ENCODE data around the gene DENND6B. TPM values are rescaled to one million over a fixed set of nuclear protein-coding genes. Genes with fewer than 3 reads are reported as not detected.

The DENND6B gene
- total and polyA plus RNA-seq, 5 experiments from 2014 or later, result 0.53 to 9.1 (median 1.1) TPM

GRCh38 chr22:50356186-50356585 lies 29.4 kb upstream of the DENND6B start:
- peaks cover 12 to 31% (median 29%) of the 10 kb centered on the region in 4 donors for H3K4me1 Mint-ChIP-seq
- H3K4me3 Mint-ChIP-seq, result no peak overlapping the region
- peaks cover 4 to 64% (median 16%) of the 10 kb centered on the region in 3 donors for H3K36me3 Mint-ChIP-seq
- ATAC-seq, result no peak
- no peak for DNase-seq
- POLR2A ChIA-PET, result interaction anchor here (0.7 kb wide), 1 partner anchor 121 kb away, joined by 3 read pairs; no protein-coding TSS in a partner anchor
- H3K27me3 Mint-ChIP-seq, result no peaks in the 10 kb centered on the region
- peak overlapping the region in 5 of 10 donors; percentile 4 to 63 (median 23) for H3K27ac Mint-ChIP-seq
- no peaks in the 10 kb centered on the region for H3K9me3 Mint-ChIP-seq

- no peaks in the 10 kb centered on the region for H3K9me3 Mint-ChIP-seq
- H3K27ac Mint-ChIP-seq, result no peak overlapping the region
- ATAC-seq (no peak), DNase-seq (no peak)
- peaks cover 0 to 30% (median 2%) of the 10 kb centered on the region in 3 donors for H3K36me3 Mint-ChIP-seq
- H3K4me3 Mint-ChIP-seq, result no peak overlapping the region
- no peaks in the 10 kb centered on the region for H3K27me3 Mint-ChIP-seq
- POLR2A ChIA-PET, result no interaction called here
- H3K4me1 Mint-ChIP-seq, result peaks cover 0 to 3% (median 0%) of the 10 kb centered on the region in 4 donors
Measured at GRCh38 chr22:50348058-50348457, 21.2 kb upstream of the DENND6B start.

- ATAC-seq (no peak), DNase-seq (no peak)
- Mint-ChIP-seq H3K36me3 (peaks cover 0 to 21% (median 2%) of the 10 kb centered on the region in 3 donors), H3K27me3 (no peaks in the 10 kb centered on the region), H3K9me3 (no peaks in the 10 kb centered on the region), H3K27ac (no peak overlapping the region), H3K4me3 (no peak overlapping the region), H3K4me1 (peaks cover 0 to 5% (median 2%) of the 10 kb centered on the region in 4 donors)
- POLR2A ChIA-PET, result no interaction called here
Measured at GRCh38 chr22:50347157-50347556, 20.3 kb upstream of the DENND6B start.

- ATAC-seq (no peak), DNase-seq (no peak)
- no peaks in the 10 kb centered on the region for H3K27me3 Mint-ChIP-seq
- H3K36me3 Mint-ChIP-seq, result peaks cover 0 to 14% (median 2%) of the 10 kb centered on the region in 3 donors
- H3K9me3 Mint-ChIP-seq, result no peaks in the 10 kb centered on the region
- peaks cover 0 to 7% (median 4%) of the 10 kb centered on the region in 4 donors for H3K4me1 Mint-ChIP-seq
- no peak overlapping the region for H3K27ac Mint-ChIP-seq
- H3K4me3 Mint-ChIP-seq, result peak overlapping the region in 1 of 10 donors; percentile 65
- POLR2A ChIA-PET, result interaction anchor here (0.6 kb wide), 1 partner anchor 102 kb away, joined by 4 read pairs; the partner anchor contains the start of gene TUBGCP6
Measured at GRCh38 chr22:50346470-50346869, 19.7 kb upstream of the DENND6B start.

GRCh38 chr22:50343541-50343935 lies 16.7 kb upstream of the DENND6B start:
- peaks cover 0 to 12% (median 5%) of the 10 kb centered on the region in 4 donors for H3K4me1 Mint-ChIP-seq
- peak in 1 of 2 donors; percentile 24 for ATAC-seq
- peak overlapping the region in 4 of 10 donors; percentile 62 to 83 (median 70) for H3K27ac Mint-ChIP-seq
- POLR2A ChIA-PET, result interaction anchor here (0.6 to 1.0 kb wide), 3 partner anchors 179 to 204 kb away, joined by 3 read pairs; no protein-coding TSS in a partner anchor
- no peaks in the 10 kb centered on the region for H3K9me3 Mint-ChIP-seq
- peak overlapping the region in 7 of 10 donors; percentile 34 to 87 (median 69) for H3K4me3 Mint-ChIP-seq
- DNase-seq, result peak in 1 of 10 donors; percentile 26
- peaks cover 0 to 4% (median 0%) of the 10 kb centered on the region in 3 donors for H3K36me3 Mint-ChIP-seq
- H3K27me3 Mint-ChIP-seq, result no peaks in the 10 kb centered on the region

- POLR2A ChIA-PET, result interaction anchor here (0.6 to 2.5 kb wide), 15 partner anchors 10 to 278 kb away, joined by 3 to 13 read pairs (median 3); partner anchors contain the start of genes HDAC10, SCO2, TUBGCP6 and TYMP
- no peaks in the 10 kb centered on the region for H3K9me3 Mint-ChIP-seq
- H3K36me3 Mint-ChIP-seq, result peaks cover 0 to 4% (median 0%) of the 10 kb centered on the region in 3 donors
- H3K4me1 Mint-ChIP-seq, result peaks cover 0 to 12% (median 5%) of the 10 kb centered on the region in 4 donors
- ATAC-seq (peak; percentile 82 to 83), DNase-seq (peak; percentile 76 to 98 (median 89))
- no peaks in the 10 kb centered on the region for H3K27me3 Mint-ChIP-seq
- H3K27ac Mint-ChIP-seq, result peak within 1 kb of the TSS; percentile 74 to 96 (median 94)
- H3K4me3 Mint-ChIP-seq, result peak within 1 kb of the TSS; percentile 72 to 92 (median 88)
Measured at GRCh38 chr22:50342651-50343540, 16.1 kb upstream of the DENND6B start, which contains the start of gene PPP6R2. TSS of gene PPP6R2 (plus strand) at chr22:50343327. CDS start at chr22:50393909, 50,582 bp downstream.

- ATAC-seq, result peak; percentile 61 to 63
- peak overlapping the region; percentile 72 to 92 (median 88) for H3K4me3 Mint-ChIP-seq
- peaks cover 0 to 4% (median 0%) of the 10 kb centered on the region in 3 donors for H3K36me3 Mint-ChIP-seq
- POLR2A ChIA-PET, result interaction anchor here (0.6 to 2.5 kb wide), 15 partner anchors 9 to 279 kb away, joined by 3 to 13 read pairs (median 3); partner anchors contain the start of genes HDAC10, SCO2, TUBGCP6 and TYMP
- H3K9me3 Mint-ChIP-seq, result no peaks in the 10 kb centered on the region
- peak overlapping the region; percentile 74 to 96 (median 94) for H3K27ac Mint-ChIP-seq
- H3K27me3 Mint-ChIP-seq, result no peaks in the 10 kb centered on the region
- H3K4me1 Mint-ChIP-seq, result peaks cover 0 to 12% (median 5%) of the 10 kb centered on the region in 4 donors
- peak; percentile 72 to 93 (median 87) for DNase-seq
Measured at GRCh38 chr22:50341977-50342650, 15.3 kb upstream of the DENND6B start.

GRCh38 chr22:50339945-50340879 lies 13.4 kb upstream of the DENND6B start:
- DNase-seq (no peak), ATAC-seq (no peak)
- H3K27ac Mint-ChIP-seq, result no peak overlapping the region
- POLR2A ChIA-PET, result interaction anchor here (2.2 to 2.5 kb wide), 2 partner anchors 89 to 96 kb away, joined by 12 to 13 read pairs; partner anchors contain the start of genes HDAC10 and TUBGCP6
- H3K9me3 Mint-ChIP-seq, result no peaks in the 10 kb centered on the region
- no peak overlapping the region for H3K4me3 Mint-ChIP-seq
- peaks cover 0 to 12% (median 5%) of the 10 kb centered on the region in 4 donors for H3K4me1 Mint-ChIP-seq
- H3K36me3 Mint-ChIP-seq, result no peaks in the 10 kb centered on the region
- H3K27me3 Mint-ChIP-seq, result no peaks in the 10 kb centered on the region

GRCh38 chr22:50338860-50339462 lies 12.1 kb upstream of the DENND6B start:
- DNase-seq, result no peak
- POLR2A ChIA-PET, result no interaction called here
- Mint-ChIP-seq H3K36me3 (no peaks in the 10 kb centered on the region), H3K4me1 (peaks cover 0 to 12% (median 5%) of the 10 kb centered on the region in 4 donors), H3K4me3 (no peak overlapping the region), H3K9me3 (no peaks in the 10 kb centered on the region), H3K27ac (no peak overlapping the region), H3K27me3 (no peaks in the 10 kb centered on the region)
- no peak for ATAC-seq

GRCh38 chr22:50338042-50338573 lies 11.3 kb upstream of the DENND6B start:
- no peaks in the 10 kb centered on the region for H3K27me3 Mint-ChIP-seq
- peaks cover 0 to 12% (median 5%) of the 10 kb centered on the region in 4 donors for H3K4me1 Mint-ChIP-seq
- no peaks in the 10 kb centered on the region for H3K36me3 Mint-ChIP-seq
- H3K9me3 Mint-ChIP-seq, result no peaks in the 10 kb centered on the region
- no peak overlapping the region for H3K4me3 Mint-ChIP-seq
- H3K27ac Mint-ChIP-seq, result no peak overlapping the region
- POLR2A ChIA-PET, result no interaction called here
- DNase-seq (no peak), ATAC-seq (no peak)
